HepG2 (cell line): Measurements from ENCODE around the gene TKTL2. TPM values are rescaled to one million over a fixed set of nuclear protein-coding genes. Genes with fewer than 3 reads are reported as not detected.
"Not testable (repeated sequence)": the region's sequence is repeated elsewhere in the genome, so short reads cannot be mapped to it uniquely, and the experiment has no call there.

Experiments used
- ATAC-seq: fragments of 200-7000 bp; cut with Tn5 transposase; 3 replicates; pipeline ENCODE4 v1.9.1; 2020; ENCODE audit warnings: mild to moderate bottlenecking, moderate library complexity
- BruUV-seq: library from RNA; stranded (reverse); fragments of 400-500 nt; replicated peaks from 2 replicates; lab custom pipeline; 2021; lab: Mats Ljungman, UMichigan
- CTCF ChIA-PET: fragments of 300-600 bp; formaldehyde crosslinking; extraction: SDS; loops from one replicate; lab custom pipeline; 2021; ENCODE audit warnings: low total read pairs, inconsistent platforms, low intra/inter-chr PET ratio; lab: Yijun Ruan, JAX
- POLR2A ChIA-PET: fragments of 350-600 bp; sonication (Branson Sonifier 250); formaldehyde crosslinking; loops from one replicate; lab custom pipeline; 2020; ENCODE audit warnings: antibody characterized with exemption, inconsistent platforms; lab: Yijun Ruan, JAX
- DNase-seq: peaks from one replicate; pipeline ENCODE4 v3.0.0-alpha.2; 2015; ENCODE audit warnings: low spot score
- FAIRE-seq: peaks from 3 replicates; lab custom pipeline; 2011; peaks lifted over from hg19 to GRCh38; lab: Jason Lieb, UNC
- H2AFZ ChIP-seq: one replicate; pipeline ENCODE4 v1.6.1; 2011; ENCODE audit warnings: low read length, inconsistent platforms
- H3K27ac ChIP-seq: fragments of 300-600 bp; 3 replicates; pipeline ENCODE4 v1.8.0; 2011; ENCODE audit warnings: mixed run types, mild to moderate bottlenecking, mixed read lengths, low read length, inconsistent platforms; ENCODE audit not compliant: insufficient read depth; ENCODE audit errors: extremely low read length
- H3K27me3 ChIP-seq, 2 experiments: fragments of 200-600 bp in 1 of 2; 2 replicates in 1 of 2; 3 replicates in 1 of 2; pipeline versions ENCODE4 v1.6.0 to v1.8.0; 2011; ENCODE audit warnings: low read length in 2 of 2, mild to moderate bottlenecking in 2 of 2, moderate library complexity in 2 of 2, inconsistent platforms in 1 of 2; ENCODE audit not compliant: insufficient read depth in 2 of 2, control insufficient read depth in 1 of 2
- H3K36me3 ChIP-seq, 2 experiments: fragments of 200-600 bp in 1 of 2; replicated peaks in 1 of 2; 2 replicates in 1 of 2; 3 replicates in 1 of 2; pipeline versions ENCODE4 v1.5.1 to v1.8.0; 2011; ENCODE audit warnings: low read length in 2 of 2, inconsistent platforms in 1 of 2; ENCODE audit not compliant: insufficient read depth in 2 of 2, control insufficient read depth in 1 of 2
- H3K4me1 ChIP-seq: 2 replicates; pipeline ENCODE4 v1.5.1; 2012; ENCODE audit warnings: low read length, inconsistent platforms; ENCODE audit not compliant: insufficient read depth
- H3K4me2 ChIP-seq: 2 replicates; pipeline ENCODE4 v1.6.0; 2011; ENCODE audit warnings: low read depth, low read length, inconsistent platforms
- H3K4me3 ChIP-seq, 3 experiments: fragments of 200-600 bp in 1 of 3; sonication (generic), shearing (Covaris generic) in 1 of 3; replicated peaks in 1 of 3; 2 replicates each; pipeline ENCODE4 v1.5.1; 2011 to 2016; ENCODE audit warnings: low read length in 3 of 3, inconsistent platforms in 2 of 3, low read depth in 2 of 3, mild to moderate bottlenecking in 2 of 3, control low read depth in 1 of 3, mixed read lengths in 1 of 3; ENCODE audit not compliant: insufficient read depth in 1 of 3
- H3K79me2 ChIP-seq: one replicate; pipeline ENCODE4 v1.6.1; 2011; ENCODE audit warnings: low read length, inconsistent platforms; ENCODE audit not compliant: insufficient read depth
- H3K9ac ChIP-seq: 2 replicates; pipeline ENCODE4 v1.6.0; 2011; ENCODE audit warnings: mild to moderate bottlenecking, low read depth, low read length, inconsistent platforms; ENCODE audit not compliant: insufficient read depth
- H3K9me3 ChIP-seq: 2 replicates; pipeline ENCODE4 v1.5.1; 2012; ENCODE audit warnings: mild to moderate bottlenecking, low read length
- H4K20me1 ChIP-seq: 2 replicates; pipeline ENCODE4 v1.6.0; 2011; ENCODE audit warnings: inconsistent platforms, mild to moderate bottlenecking, low read length, moderate library complexity; ENCODE audit not compliant: insufficient read depth
- ATRX ChIP-seq: sonication (generic); formaldehyde crosslinking; IDR thresholded peaks from 2 replicates; pipeline ENCODE4 v1.4.0; 2020; ENCODE audit warnings: missing genetic modification reagents, borderline replicate concordance
- CEBPB ChIP-seq: IDR thresholded peaks from 2 replicates; pipeline ENCODE4 v1.6.1; 2011; ENCODE audit warnings: low read depth, low read length, improper control_type of control experiment, borderline replicate concordance
- DNMT1 ChIP-seq: sonication (generic); formaldehyde crosslinking; IDR thresholded peaks from 2 replicates; pipeline ENCODE4 v1.5.1; 2020; ENCODE audit warnings: mild to moderate bottlenecking, missing genetic modification reagents
- HNRNPLL ChIP-seq: fragments of 200-400 bp; formaldehyde crosslinking; IDR thresholded peaks from 2 replicates; pipeline ENCODE4 v1.6.1; 2017; ENCODE audit warnings: mild to moderate bottlenecking, low read depth, low read length; ENCODE audit not compliant: poor library complexity, severe bottlenecking
- NFE2 ChIP-seq: sonication (generic); formaldehyde crosslinking; IDR thresholded peaks from 2 replicates; pipeline ENCODE4 v1.4.0; 2020; ENCODE audit warnings: missing genetic modification reagents
- RFX3 ChIP-seq: IDR thresholded peaks from 2 replicates; pipeline ENCODE4 v1.6.1; 2016; ENCODE audit warnings: missing biosample characterization, missing genetic modification reagents
- YEATS4 ChIP-seq: sonication (generic); formaldehyde crosslinking; IDR thresholded peaks from 2 replicates; pipeline ENCODE4 v1.4.0; 2020; ENCODE audit warnings: missing genetic modification reagents, borderline replicate concordance
- ZFP62 ChIP-seq: sonication (generic); formaldehyde crosslinking; IDR thresholded peaks from 2 replicates; pipeline ENCODE4 v1.4.0; 2020; ENCODE audit warnings: missing genetic modification reagents
- ZNF367 ChIP-seq: sonication (generic); formaldehyde crosslinking; IDR thresholded peaks from 2 replicates; pipeline ENCODE4 v1.4.0; 2020; ENCODE audit warnings: missing genetic modification reagents, borderline replicate concordance
- ZNF674 ChIP-seq: sonication (generic); formaldehyde crosslinking; IDR thresholded peaks from 2 replicates; pipeline ENCODE4 v1.5.0; 2020; ENCODE audit warnings: low read depth, mild to moderate bottlenecking, missing genetic modification reagents
- ZNF720 ChIP-seq: sonication (generic); formaldehyde crosslinking; IDR thresholded peaks from 2 replicates; pipeline ENCODE4 v1.4.0; 2020; ENCODE audit warnings: missing genetic modification reagents
- ZSCAN21 ChIP-seq: sonication (generic); formaldehyde crosslinking; IDR thresholded peaks from 2 replicates; pipeline ENCODE4 v1.8.0; 2022; ENCODE audit warnings: mild to moderate bottlenecking, missing genetic modification reagents, moderate library complexity, borderline replicate concordance
- WGBS: methylation state at CpG from one replicate; pipeline ENCODE4 v1.1.6; 2017; ENCODE audit warnings: low lambda C conversion rate; 5-methylcytosine and 5-hydroxymethylcytosine counted together
- in situ Hi-C: cut with HindIII; loops from 2 replicates; pipeline ENCODE4 v1.10.0; 2017; ENCODE audit warnings: low pct_unique_long_range_greater_than_20kb; ENCODE audit not compliant: extremely low pct_ligation_motif_present
- intact Hi-C: fragments of 100-400 bp; cut with micrococcal nuclease; formaldehyde crosslinking; loops from one replicate; pipeline ENCODE4 v1.10.0; 2022; ENCODE audit not compliant: unreplicated experiment
- polyA plus RNA-seq, 8 experiments: library from polyadenylated mRNA; depleted of rRNA in 3 of 8; stranded (reverse) in 7 of 8; unstranded in 1 of 8; fragments of >200 nt; fragmentation: Illumina TruSeq in 4 of 8; extraction: Trizol in 4 of 8; gene quantifications; 2 replicates each; pipeline versions ENCODE4 v1.2.1 to v1.2.3, GENCODE V29; 2011 to 2016; ENCODE audit warnings: low read depth in 4 of 8, missing spikeins in 1 of 8, mixed read lengths in 1 of 8; ENCODE audit not compliant: insufficient read depth in 1 of 8
- total RNA-seq, 5 experiments: library from RNA; depleted of rRNA; stranded (reverse); fragments of >200 nt; fragmentation: Illumina TruSeq; extraction: Trizol; gene quantifications; 2 replicates each; pipeline ENCODE4 v1.2.3, GENCODE V29; 2016; ENCODE audit warnings: low read depth in 1 of 5
- TF ChIP-seq, protein P1 (sequence below): sonication (generic); formaldehyde crosslinking; IDR thresholded peaks from 2 replicates; pipeline ENCODE4 v1.5.0; 2020; ENCODE audit warnings: missing genetic modification reagents
- TF ChIP-seq, protein P2 (sequence below): sonication (generic); formaldehyde crosslinking; IDR thresholded peaks from 2 replicates; pipeline ENCODE4 v1.4.0; 2020; ENCODE audit warnings: missing genetic modification reagents, mild to moderate bottlenecking, borderline replicate concordance
- TF ChIP-seq, protein P3 (sequence below): IDR thresholded peaks from 2 replicates; pipeline ENCODE4 v1.6.1; 2018; ENCODE audit warnings: missing genetic modification reagents

The TKTL2 gene
- total and polyA plus RNA-seq, 2 of the 13 experiments (the other 11 are each of a cell fraction or from before 2014, with no cell fraction given) = not detected

DNA sequence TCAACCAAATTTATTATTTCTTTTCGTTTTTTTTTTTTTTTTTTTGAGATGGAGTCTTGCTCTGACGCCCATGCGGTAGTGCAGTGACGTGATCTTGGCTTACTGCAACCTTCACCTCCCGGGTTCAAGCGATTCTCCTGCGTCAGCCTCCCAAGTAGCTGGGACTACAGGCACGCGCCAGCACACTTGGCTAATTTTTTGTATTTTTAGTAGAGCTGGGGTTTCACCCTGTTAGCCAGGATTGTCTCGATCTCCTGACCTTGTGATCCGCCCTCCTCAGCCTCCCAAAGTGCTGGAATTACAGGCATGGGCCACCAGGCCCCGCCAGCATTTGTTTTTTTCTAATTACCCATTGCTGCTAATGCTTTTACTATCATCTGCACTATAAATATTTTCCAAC, 26.5 kb downstream of the TKTL2 start:
- intact Hi-C loops, H3K9me3 ChIP-seq, DNase-seq, ATAC-seq, H3K36me3 ChIP-seq, H3K4me3 ChIP-seq, POLR2A ChIA-PET, CTCF ChIA-PET, BruUV-seq, H3K4me2 ChIP-seq, FAIRE-seq, H3K27me3 ChIP-seq, in situ Hi-C loops, H2AFZ ChIP-seq, H3K27ac ChIP-seq, H4K20me1 ChIP-seq, H3K4me1 ChIP-seq, H3K9ac ChIP-seq, H3K79me2 ChIP-seq: not testable (repeated sequence)
- 36% methylated on average over 12 of the region's 12 CpGs for WGBS

DNA sequence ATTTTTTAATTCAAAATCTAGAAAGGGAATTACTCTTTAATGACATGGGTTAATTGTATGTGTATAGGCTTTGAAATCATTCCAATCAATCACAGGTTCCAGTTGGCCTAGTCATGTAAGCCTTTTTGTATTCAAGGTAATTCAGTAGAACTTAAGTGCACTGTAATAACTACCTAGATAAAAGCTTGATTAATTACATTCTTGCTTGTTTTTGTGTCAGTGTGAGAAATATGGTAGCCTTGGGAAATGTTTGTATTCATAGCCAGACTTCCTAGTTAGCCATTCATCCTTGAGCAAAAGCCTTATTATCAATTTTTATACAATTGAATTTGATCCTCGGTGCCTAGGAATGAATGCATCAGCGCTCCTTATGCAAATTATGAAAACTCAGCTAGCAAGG, 33.5 kb downstream of the TKTL2 start:
- intact Hi-C loops = no loop called here
- 3% methylated on average over 2 of the region's 2 CpGs for WGBS
- Histone ChIP-seq H3K4me3 (no peak overlapping the region), H3K27ac (no peak overlapping the region), H3K27me3 (no peaks in the 10 kb centered on the region), H3K79me2 (no peaks in the 10 kb centered on the region), H2AFZ (no peak overlapping the region), H3K9ac (no peak overlapping the region), H4K20me1 (no peaks in the 10 kb centered on the region), H3K4me2 (no peak overlapping the region), H3K36me3 (no peaks in the 10 kb centered on the region), H3K4me1 (no peaks in the 10 kb centered on the region), H3K9me3 (no peaks in the 10 kb centered on the region)
- no TSS peak for BruUV-seq
- FAIRE-seq (no peak), DNase-seq (no peak), ATAC-seq (no peak)
- in situ Hi-C loops = no loop called here
- POLR2A ChIA-PET = no interaction called here
- CTCF ChIA-PET = no interaction called here
- no peak for TF ChIP-seq ZFP62 (CRISPR knock-in tag)
- no peak for TF ChIP-seq ZNF367 (CRISPR knock-in tag)
- TF ChIP-seq RFX3 = no peak
- TF ChIP-seq CEBPB = no peak
- TF ChIP-seq ZSCAN21 (CRISPR knock-in tag) = no peak
- TF ChIP-seq NFE2 (CRISPR knock-in tag) = no peak
- TF ChIP-seq ATRX (CRISPR knock-in tag) = no peak
- no peak for TF ChIP-seq HNRNPLL
- TF ChIP-seq ZNF674 (CRISPR knock-in tag) = no peak
- no peak for TF ChIP-seq ZNF720 (CRISPR knock-in tag)
- TF ChIP-seq YEATS4 = no peak
- no peak for TF ChIP-seq DNMT1 (CRISPR knock-in tag)
- TF ChIP-seq, protein P1, sequence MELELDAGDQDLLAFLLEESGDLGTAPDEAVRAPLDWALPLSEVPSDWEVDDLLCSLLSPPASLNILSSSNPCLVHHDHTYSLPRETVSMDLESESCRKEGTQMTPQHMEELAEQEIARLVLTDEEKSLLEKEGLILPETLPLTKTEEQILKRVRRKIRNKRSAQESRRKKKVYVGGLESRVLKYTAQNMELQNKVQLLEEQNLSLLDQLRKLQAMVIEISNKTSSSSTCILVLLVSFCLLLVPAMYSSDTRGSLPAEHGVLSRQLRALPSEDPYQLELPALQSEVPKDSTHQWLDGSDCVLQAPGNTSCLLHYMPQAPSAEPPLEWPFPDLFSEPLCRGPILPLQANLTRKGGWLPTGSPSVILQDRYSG (CRISPR knock-in tag) = no peak
- TF ChIP-seq, protein P2, sequence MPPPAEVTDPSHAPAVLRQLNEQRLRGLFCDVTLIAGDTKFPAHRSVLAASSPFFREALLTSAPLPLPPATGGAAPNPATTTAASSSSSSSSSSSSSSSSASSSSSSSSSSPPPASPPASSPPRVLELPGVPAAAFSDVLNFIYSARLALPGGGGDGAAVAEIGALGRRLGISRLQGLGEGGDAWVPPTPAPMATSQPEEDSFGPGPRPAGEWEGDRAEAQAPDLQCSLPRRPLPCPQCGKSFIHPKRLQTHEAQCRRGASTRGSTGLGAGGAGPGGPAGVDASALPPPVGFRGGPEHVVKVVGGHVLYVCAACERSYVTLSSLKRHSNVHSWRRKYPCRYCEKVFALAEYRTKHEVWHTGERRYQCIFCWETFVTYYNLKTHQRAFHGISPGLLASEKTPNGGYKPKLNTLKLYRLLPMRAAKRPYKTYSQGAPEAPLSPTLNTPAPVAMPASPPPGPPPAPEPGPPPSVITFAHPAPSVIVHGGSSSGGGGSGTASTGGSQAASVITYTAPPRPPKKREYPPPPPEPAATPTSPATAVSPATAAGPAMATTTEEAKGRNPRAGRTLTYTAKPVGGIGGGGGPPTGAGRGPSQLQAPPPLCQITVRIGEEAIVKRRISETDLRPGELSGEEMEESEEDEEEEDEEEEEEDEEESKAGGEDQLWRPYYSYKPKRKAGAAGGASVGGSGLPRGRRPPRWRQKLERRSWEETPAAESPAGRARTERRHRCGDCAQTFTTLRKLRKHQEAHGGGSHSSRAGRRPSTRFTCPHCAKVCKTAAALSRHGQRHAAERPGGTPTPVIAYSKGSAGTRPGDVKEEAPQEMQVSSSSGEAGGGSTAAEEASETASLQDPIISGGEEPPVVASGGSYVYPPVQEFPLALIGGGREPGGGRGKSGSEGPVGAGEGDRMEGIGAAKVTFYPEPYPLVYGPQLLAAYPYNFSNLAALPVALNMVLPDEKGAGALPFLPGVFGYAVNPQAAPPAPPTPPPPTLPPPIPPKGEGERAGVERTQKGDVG = no peak
- TF ChIP-seq, protein P3, sequence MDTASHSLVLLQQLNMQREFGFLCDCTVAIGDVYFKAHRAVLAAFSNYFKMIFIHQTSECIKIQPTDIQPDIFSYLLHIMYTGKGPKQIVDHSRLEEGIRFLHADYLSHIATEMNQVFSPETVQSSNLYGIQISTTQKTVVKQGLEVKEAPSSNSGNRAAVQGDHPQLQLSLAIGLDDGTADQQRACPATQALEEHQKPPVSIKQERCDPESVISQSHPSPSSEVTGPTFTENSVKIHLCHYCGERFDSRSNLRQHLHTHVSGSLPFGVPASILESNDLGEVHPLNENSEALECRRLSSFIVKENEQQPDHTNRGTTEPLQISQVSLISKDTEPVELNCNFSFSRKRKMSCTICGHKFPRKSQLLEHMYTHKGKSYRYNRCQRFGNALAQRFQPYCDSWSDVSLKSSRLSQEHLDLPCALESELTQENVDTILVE = no peak
